GOT3 (cell line): ENCODE data around the gene CHTOP.
"Not testable (repeated sequence)": the region's sequence is repeated elsewhere in the genome, so short reads cannot be mapped to it uniquely, and the experiment has no call there.

ENCODE experiments used
- DNase-seq: peaks from one replicate; lab custom pipeline; 2025; ENCODE audit warnings: mixed read lengths; lab: John Stamatoyannopoulos, UW

Gene CHTOP

GRCh38 chr1:153659175-153659534, 25.3 kb downstream of the CHTOP start:
- DNase-seq, result no peak

DNA sequence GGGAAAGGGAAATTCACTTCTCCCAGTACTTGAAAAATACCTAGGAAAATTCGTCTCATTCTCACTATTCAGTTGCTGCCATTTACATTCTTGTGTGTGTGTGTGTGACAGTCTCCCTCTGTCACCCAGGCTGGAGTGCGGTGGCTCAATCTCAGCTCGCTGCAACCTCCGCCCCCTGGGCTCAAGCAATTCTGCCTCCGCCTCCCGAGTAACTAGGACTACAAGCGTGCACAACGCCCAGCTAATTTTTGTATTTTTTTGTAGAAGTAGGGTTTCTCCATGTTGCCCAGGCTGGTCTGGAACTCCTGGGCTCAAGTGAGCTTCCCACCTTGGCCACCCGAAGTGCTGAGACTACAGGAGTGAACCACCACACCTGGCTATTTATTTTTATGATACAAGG, 25.8 kb downstream of the CHTOP start:
- DNase-seq, result no peak

DNA sequence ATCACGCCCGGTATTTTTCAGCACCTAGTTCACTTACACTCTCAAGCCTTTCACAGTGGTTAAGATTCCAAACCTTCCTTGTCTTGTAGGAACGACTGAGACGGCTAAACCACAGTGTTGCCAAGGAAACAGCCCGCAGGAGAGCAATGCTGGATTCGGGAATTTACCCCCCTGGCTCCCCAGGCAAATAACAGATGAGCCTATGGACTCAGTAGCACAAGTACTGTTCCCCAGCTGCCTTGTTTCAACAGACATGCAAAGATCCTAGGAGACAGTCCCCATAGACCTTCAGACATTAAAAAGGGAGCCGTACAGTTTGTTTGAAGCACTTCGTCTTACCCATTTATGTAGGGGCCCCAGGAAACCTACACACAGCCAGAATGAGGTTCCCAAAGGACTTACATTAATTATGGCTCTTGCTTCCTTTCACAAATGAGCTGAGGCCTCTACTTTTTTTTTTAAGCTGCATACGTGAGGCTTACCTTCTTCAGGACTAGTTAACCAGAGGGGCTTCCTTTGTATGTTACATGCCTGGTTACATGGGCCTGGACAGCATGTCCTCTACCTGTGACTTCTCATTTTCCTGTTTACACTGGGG, 27.3 kb downstream of the CHTOP start:
- DNase-seq, result no peak

GRCh38 chr1:153662269-153662668, 28.4 kb downstream of the CHTOP start:
- DNase-seq, result no peak

DNA sequence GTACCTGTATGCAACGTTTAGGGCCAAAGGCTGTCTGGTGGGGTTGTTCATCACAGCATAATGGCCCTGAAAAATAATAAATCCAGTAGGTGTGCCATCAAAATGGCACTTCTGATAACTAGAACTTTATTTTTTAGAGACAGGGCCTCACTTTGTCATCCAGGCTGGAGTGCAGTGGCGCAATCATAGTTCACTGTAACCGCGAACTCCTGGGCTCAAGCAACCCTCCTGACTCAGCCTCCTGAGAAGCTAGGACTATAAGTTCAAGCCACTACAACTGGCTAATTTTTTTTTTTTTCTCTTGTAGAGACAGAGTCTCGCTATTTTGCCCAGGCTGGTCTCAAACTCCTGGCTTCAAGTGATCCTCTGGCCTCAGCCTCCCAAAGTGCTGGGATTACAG, 29.3 kb downstream of the CHTOP start:
- DNase-seq, result no peak

DNA sequence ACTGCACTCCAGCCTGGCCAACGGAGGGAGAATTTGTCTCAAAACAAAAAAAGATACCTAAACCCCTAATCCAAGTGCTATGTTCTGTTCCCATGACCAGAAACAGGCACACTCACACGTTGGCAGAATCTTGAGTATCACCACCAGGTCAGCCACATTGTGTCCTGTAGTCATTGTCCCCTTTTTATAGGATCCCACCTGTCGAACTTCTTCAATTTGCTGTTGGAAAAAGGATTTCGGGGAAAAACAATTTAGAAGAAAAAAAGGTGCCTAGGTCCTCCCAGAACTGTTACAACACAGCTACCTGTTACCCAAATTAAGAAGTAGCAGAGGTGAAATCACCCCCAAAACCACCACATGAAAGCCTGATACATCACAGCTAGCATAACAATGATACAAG, 33.6 kb downstream of the CHTOP start:
- no peak for DNase-seq

DNA sequence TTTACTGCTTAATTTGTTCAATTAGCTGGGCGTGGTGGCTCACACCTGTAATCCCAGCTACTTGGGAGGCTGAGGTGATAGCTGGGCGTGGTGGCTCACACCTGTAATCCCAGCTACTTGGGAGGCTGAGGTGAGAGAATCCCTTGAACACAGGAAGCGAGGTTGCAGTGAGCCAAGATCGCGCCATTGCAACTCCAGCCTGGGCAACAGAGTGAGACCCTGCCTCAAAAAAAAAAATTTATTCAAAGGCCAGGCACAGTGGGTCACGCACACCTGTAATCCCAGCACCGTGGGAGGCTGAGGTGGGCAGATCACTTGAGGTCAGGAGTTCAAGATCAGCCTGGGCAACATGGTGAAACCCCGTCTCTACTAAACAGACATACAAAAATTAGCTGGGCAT, 34.8 kb downstream of the CHTOP start:
- DNase-seq, result not testable (repeated sequence)

DNA sequence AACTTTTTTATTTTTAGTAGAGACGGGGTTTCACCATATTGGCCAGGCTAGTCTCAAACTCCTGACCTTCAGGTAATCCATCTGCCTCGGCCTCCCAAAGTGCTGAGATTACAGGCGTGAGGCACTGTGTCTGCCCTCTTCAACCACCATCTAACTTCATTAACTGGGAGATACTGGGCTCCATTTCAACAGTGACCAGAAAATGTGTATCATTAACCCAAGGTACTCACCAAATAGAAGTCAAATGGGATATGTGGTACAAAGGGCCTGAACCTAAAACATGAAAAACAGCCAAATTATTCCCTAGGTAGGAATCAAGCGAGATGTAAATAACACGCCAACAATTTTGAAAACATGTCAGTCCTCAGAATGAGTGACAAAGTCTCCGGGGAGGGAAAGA, 35.7 kb downstream of the CHTOP start:
- DNase-seq, result no peak

DNA sequence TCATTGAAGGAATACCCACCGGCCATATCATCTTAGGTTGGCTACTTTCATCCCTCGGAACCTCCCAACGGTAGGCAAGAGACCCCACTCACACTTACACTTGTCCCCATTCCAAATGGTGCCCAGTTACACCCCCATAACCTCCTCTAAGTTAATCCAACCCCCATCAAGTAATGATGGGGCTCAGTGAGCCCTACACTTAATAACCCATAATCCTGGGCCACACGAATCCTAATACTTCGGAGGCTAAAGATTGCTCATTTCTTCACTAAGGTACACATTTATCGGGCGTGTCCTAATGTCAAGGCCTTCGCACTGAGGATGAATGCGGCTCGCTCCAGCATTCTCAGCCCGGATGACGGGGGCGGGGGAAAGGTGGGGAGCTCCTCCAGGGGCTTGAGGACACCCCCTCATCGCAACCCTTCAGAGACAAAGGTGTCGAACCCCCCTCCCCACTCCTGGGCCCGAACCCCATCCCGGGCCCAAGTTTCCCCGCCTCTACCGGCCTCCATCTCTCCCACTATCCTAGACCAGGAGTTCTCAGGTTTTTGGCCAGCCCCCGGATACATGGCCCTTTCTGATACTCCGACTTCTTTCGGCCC, 36.5 kb downstream of the CHTOP start:
- DNase-seq, result no peak

DNA sequence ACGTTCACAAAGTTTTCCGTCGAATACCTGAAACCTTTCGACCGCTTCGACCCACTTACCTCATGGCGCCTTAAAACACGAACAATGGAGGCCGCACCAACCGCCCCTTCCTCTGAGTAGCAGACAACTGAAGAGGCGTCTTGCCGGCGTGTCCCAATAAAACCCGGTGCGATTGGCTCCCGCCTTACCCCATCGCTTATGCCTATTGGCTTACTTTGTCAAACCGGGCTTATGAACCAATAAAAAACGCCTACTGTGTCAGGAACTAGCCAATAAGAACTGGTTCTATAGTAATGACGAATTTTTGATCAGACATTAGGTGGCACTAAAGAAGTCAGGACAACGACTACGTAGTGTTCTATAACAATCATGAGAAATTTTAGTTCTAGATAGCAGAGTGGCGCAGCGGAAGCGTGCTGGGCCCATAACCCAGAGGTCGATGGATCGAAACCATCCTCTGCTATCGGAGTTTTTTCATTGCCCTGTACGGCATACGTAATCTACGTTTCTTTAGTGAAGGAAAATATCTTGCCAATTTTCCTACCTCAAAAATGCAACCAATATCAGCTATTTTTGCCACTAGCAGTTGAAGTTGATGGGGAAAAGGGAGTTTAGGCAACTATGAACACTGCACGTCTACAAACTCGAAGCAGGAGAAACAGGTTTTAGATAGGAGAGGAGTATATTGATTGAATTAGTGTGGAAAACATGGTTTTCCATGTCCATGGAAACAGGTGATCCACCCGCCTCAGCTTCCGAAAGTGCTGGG, 37.2 kb downstream of the CHTOP start, which contains the start of gene ILF2:
Gene ILF2 (minus strand): TSS at position 135 of the 769 bp plus-strand sequence. CDS start 71 bp downstream, at position 64.
- DNase-seq, result peak; percentile 87

- not testable (repeated sequence) for DNase-seq
Measured at GRCh38 chr1:153671628-153672353, 37.9 kb downstream of the CHTOP start.

- no peak for DNase-seq
Measured at GRCh38 chr1:153673511-153673910, 39.6 kb downstream of the CHTOP start.

DNA sequence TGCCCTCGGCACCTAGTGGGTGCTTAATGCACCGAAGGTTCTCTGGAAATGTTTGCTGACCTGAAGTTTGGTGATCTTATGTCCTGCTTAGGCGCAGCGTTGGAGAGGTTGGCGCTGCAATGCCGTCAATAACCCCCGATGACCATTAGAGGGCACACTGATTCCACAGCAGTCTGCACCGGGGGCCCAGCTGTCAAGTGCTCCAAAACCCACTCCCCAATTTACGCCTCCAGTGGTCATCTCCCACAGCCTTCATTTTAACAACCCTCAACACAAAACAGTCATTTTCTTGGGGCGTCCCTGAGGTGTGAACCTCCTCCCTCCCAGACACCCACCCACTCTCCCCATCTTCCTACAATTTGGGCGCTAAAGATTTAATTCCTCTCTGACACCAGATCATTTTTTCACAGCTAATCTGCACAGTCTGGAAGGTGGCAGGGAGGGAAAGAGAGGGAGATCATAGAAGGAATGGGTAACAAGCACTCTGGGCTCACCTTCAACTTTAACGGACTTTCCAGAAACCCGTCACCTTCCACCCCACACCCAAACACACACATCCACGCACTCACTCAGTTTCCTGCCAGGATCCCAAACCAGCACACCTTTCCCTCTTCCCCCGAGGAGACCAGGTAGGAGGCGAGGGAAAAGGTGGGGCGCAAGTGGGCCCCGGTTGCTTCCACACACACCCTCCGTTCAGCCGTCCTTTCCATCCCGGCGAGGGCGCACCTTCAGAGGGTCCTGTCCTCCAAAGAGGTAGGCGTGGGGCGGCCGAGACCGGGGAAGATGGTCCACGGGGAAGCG, 44.1 kb downstream of the CHTOP start:
- no peak for DNase-seq

DNA sequence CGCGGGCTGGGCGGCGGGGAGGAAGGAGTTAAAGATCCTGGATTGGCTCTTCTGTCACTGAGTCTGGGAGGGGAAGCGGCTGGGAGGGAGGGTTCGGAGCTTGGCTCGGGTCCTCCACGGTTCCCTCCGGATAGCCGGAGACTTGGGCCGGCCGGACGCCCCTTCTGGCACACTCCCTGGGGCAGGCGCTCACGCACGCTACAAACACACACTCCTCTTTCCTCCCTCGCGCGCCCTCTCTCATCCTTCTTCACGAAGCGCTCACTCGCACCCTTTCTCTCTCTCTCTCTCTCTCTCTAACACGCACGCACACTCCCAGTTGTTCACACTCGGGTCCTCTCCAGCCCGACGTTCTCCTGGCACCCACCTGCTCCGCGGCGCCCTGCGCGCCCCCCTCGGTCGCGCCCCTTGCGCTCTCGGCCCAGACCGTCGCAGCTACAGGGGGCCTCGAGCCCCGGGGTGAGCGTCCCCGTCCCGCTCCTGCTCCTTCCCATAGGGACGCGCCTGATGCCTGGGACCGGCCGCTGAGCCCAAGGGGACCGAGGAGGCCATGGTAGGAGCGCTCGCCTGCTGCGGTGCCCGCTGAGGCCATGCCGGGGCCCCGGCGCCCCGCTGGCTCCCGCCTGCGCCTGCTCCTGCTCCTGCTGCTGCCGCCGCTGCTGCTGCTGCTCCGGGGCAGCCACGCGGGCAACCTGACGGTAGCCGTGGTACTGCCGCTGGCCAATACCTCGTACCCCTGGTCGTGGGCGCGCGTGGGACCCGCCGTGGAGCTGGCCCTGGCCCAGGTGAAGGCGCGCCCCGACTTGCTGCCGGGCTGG, 44.9 kb downstream of the CHTOP start, which contains the start of gene NPR1:
Gene NPR1 (plus strand): TSS at position 170 of the 818 bp plus-strand sequence. CDS start 421 bp downstream, at position 591.
- DNase-seq, result no peak

- no peak for DNase-seq
Measured at GRCh38 chr1:153679337-153680119, 45.7 kb downstream of the CHTOP start.

- no peak for DNase-seq
Measured at GRCh38 chr1:153680120-153680403, 46.2 kb downstream of the CHTOP start.

- DNase-seq, result no peak
Measured at GRCh38 chr1:153682730-153683129, 48.9 kb downstream of the CHTOP start.

DNA sequence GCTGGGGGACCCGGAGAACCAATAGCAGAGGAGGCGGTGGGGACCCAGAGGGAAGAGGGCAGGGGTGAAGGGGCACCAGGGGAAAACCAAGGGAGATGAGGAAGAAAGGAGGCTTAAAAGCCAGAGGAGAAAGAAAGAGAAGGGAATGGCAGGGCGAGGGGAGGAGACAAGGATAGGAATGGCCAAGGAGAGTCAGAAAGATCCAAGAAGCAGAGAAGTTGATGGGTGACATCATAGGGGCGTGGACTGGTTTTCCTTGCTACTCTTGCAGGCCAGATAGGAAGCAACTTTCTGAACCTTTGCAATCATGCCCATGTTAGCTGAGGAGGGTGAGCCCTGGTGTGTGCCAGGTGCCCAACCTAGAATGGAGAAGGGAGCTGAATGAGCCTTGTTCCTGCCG, 50.0 kb downstream of the CHTOP start:
- DNase-seq, result no peak

GRCh38 chr1:153684892-153685291, 51.0 kb downstream of the CHTOP start:
- DNase-seq, result no peak
